Activated CD8-positive, alpha-beta memory T cell treated with anti-CD3 and anti-CD28 coated beads, Interleukin-2, amount 50 U/mL, for 48 hours (primary cell): ENCODE measurements around the gene RNF14.
"Not testable (repeated sequence)": the region's sequence is repeated elsewhere in the genome, so short reads cannot be mapped to it uniquely, and the experiment has no call there.

Experiments
- DNase-seq: peaks from one replicate; pipeline ENCODE4 v3.0.0-alpha.2; 2020

RNF14 gene

GRCh38 chr5:142016556-142016955, 47.7 kb downstream of the RNF14 start:
- DNase-seq, result peak; percentile 66

- DNase-seq, result peak; percentile 67
Observed at GRCh38 chr5:142017832-142018427, 49.0 kb downstream of the RNF14 start.

- DNase-seq, result no peak
Observed at GRCh38 chr5:142020122-142020659, 51.3 kb downstream of the RNF14 start.

- no peak for DNase-seq
Observed at GRCh38 chr5:142023836-142024235, 54.9 kb downstream of the RNF14 start.

GRCh38 chr5:142024771-142025304, 55.9 kb downstream of the RNF14 start:
- peak; percentile 91 for DNase-seq

GRCh38 chr5:142025637-142026036, 56.7 kb downstream of the RNF14 start:
- DNase-seq, result no peak

- DNase-seq, result no peak
Observed at GRCh38 chr5:142032150-142032549, 63.2 kb downstream of the RNF14 start.

GRCh38 chr5:142032747-142033631, 64.1 kb downstream of the RNF14 start:
- DNase-seq, result peak; percentile 25

- peak; percentile 33 for DNase-seq
Observed at GRCh38 chr5:142033632-142034567, 65.0 kb downstream of the RNF14 start.

GRCh38 chr5:142034994-142035393, 66.1 kb downstream of the RNF14 start:
- DNase-seq, result peak; percentile 3

- DNase-seq, result no peak
Observed at GRCh38 chr5:142036918-142037317, 68.0 kb downstream of the RNF14 start.

GRCh38 chr5:142037599-142037998, 68.7 kb downstream of the RNF14 start:
- DNase-seq, result not testable (repeated sequence)

GRCh38 chr5:142038735-142039134, 69.8 kb downstream of the RNF14 start:
- DNase-seq, result no peak
